CD14-positive monocyte (primary cell): Measurements from ENCODE around the gene BCKDHB. TPM values are rescaled to one million over a fixed set of nuclear protein-coding genes. Genes with fewer than 3 reads are reported as not detected.

Experiments
- DNase-seq, 3 donors: peaks; one replicate each; pipeline ENCODE4 v3.0.0-alpha.2; 2011 to 2022
- H2AFZ ChIP-seq: 2 replicates; pipeline ENCODE4 v1.6.0; 2012; ENCODE audit warnings: mild to moderate bottlenecking, low read depth, low read length, inconsistent platforms; ENCODE audit not compliant: insufficient read depth, poor library complexity, severe bottlenecking
- H3K27ac ChIP-seq, 2 donors: 1 replicate in 1 of 2; 2 replicates in 1 of 2; pipeline ENCODE4 v1.5.1; 2012 to 2013; ENCODE audit warnings: low read length in 2 of 2, control low read depth in 1 of 2, inconsistent platforms in 1 of 2, low read depth in 1 of 2, mild to moderate bottlenecking in 1 of 2
- H3K27me3 ChIP-seq, 2 donors: one replicate each; pipeline versions ENCODE4 v1.6.0 to v1.6.1; 2011 to 2013; ENCODE audit warnings: low read length in 2 of 2; ENCODE audit not compliant: control insufficient read depth in 2 of 2, insufficient read depth in 2 of 2
- H3K36me3 ChIP-seq, 2 donors: replicated peaks in 1 of 2; 1 replicate in 1 of 2; 2 replicates in 1 of 2; pipeline versions ENCODE4 v1.5.1 to v1.6.1; 2012 to 2013; ENCODE audit warnings: low read length in 2 of 2, control low read depth in 1 of 2, inconsistent platforms in 1 of 2, mild to moderate bottlenecking in 1 of 2; ENCODE audit not compliant: insufficient read depth in 2 of 2, control insufficient read depth in 1 of 2
- H3K4me1 ChIP-seq, 2 donors: 1 replicate in 1 of 2; 2 replicates in 1 of 2; pipeline versions ENCODE4 v1.5.1 to v1.6.1; 2012 to 2013; ENCODE audit warnings: low read length in 2 of 2, control low read depth in 1 of 2, inconsistent platforms in 1 of 2, mild to moderate bottlenecking in 1 of 2, moderate library complexity in 1 of 2; ENCODE audit not compliant: insufficient read depth in 2 of 2, control insufficient read depth in 1 of 2
- H3K4me2 ChIP-seq: replicated peaks from 2 replicates; pipeline ENCODE3; 2012; ENCODE audit warnings: low read length, moderate library complexity, mild to moderate bottlenecking; ENCODE audit not compliant: poor library complexity, severe bottlenecking; ENCODE audit errors: extremely low read depth
- H3K4me3 ChIP-seq, 3 experiments: fragments of 200-600 bp in 1 of 3; sonication (generic) in 1 of 3; replicated peaks in 1 of 3; 1 replicate in 2 of 3; 2 replicates in 1 of 3; pipeline ENCODE4 v1.5.1; 2011 to 2013; ENCODE audit warnings: low read length in 3 of 3, mild to moderate bottlenecking in 3 of 3, control low read depth in 2 of 3, low read depth in 2 of 3, inconsistent platforms in 1 of 3, moderate library complexity in 1 of 3
- H3K79me2 ChIP-seq: 2 replicates; pipeline ENCODE4 v1.6.0; 2012; ENCODE audit warnings: mild to moderate bottlenecking, control low read depth, inconsistent platforms, low read length, moderate library complexity; ENCODE audit not compliant: insufficient read depth
- H3K9ac ChIP-seq: 2 replicates; pipeline ENCODE4 v1.6.0; 2017; ENCODE audit warnings: low read length, mild to moderate bottlenecking; ENCODE audit not compliant: insufficient read depth, poor library complexity, severe bottlenecking
- H3K9me3 ChIP-seq, 2 donors: replicated peaks in 1 of 2; 1 replicate in 1 of 2; 2 replicates in 1 of 2; pipeline versions ENCODE4 v1.5.1 to v1.6.1; 2012 to 2013; ENCODE audit warnings: low read length in 2 of 2, control low read depth in 1 of 2; ENCODE audit not compliant: control insufficient read depth in 1 of 2, insufficient read depth in 1 of 2
- H4K20me1 ChIP-seq: 2 replicates; pipeline ENCODE4 v1.6.0; 2012; ENCODE audit warnings: mild to moderate bottlenecking, low read length, control low read depth, moderate library complexity; ENCODE audit not compliant: insufficient read depth
- H3K27ac Mint-ChIP-seq, 7 donors: one replicate each; pipeline ENCODE4 v1.8.0; 2020; ENCODE audit warnings: mild to moderate bottlenecking in 7 of 7, mixed read lengths in 7 of 7, moderate library complexity in 6 of 7, inconsistent platforms in 2 of 7
- H3K27me3 Mint-ChIP-seq, 3 donors: one replicate each; pipeline ENCODE4 v1.8.0; 2021 to 2022; ENCODE audit warnings: low read depth in 3 of 3, mild to moderate bottlenecking in 3 of 3, mixed read lengths in 3 of 3, moderate library complexity in 3 of 3, inconsistent platforms in 1 of 3
- H3K36me3 Mint-ChIP-seq, 2 donors: one replicate each; pipeline ENCODE4 v1.8.0; 2020; ENCODE audit warnings: mixed read lengths in 2 of 2, inconsistent platforms in 1 of 2, mild to moderate bottlenecking in 1 of 2
- H3K4me1 Mint-ChIP-seq: one replicate; pipeline ENCODE4 v1.8.0; 2020; ENCODE audit warnings: mild to moderate bottlenecking, mixed read lengths
- H3K4me3 Mint-ChIP-seq, 2 donors: one replicate each; pipeline ENCODE4 v1.8.0; 2020; ENCODE audit warnings: mild to moderate bottlenecking in 2 of 2, mixed read lengths in 2 of 2, moderate library complexity in 1 of 2
- H3K9me3 Mint-ChIP-seq, 7 donors: one replicate each; pipeline ENCODE4 v1.8.0; 2020 to 2022; ENCODE audit warnings: mixed read lengths in 7 of 7, mild to moderate bottlenecking in 6 of 7, moderate library complexity in 6 of 7, inconsistent platforms in 2 of 7
- WGBS: methylation state at CpG from one replicate; pipeline ENCODE4 v1.1.5; 2013; ENCODE audit warnings: missing lambda C conversion rate; ENCODE audit not compliant: insufficient coverage; 5-methylcytosine and 5-hydroxymethylcytosine counted together
- intact Hi-C, 2 donors: fragments of 100-400 bp; cut with micrococcal nuclease; formaldehyde crosslinking; loops; one replicate each; pipeline versions ENCODE4 v1.15.0 to v1.15.1; 2023
- polyA plus RNA-seq, 3 donors: library from polyadenylated mRNA; depleted of rRNA in 1 of 3; unstranded in 2 of 3; stranded (reverse) in 1 of 3; fragments of 300-500 nt in 2 of 3; fragments of >200 nt in 1 of 3; fragmentation: Illumina TruSeq in 2 of 3; gene quantifications; 1 replicate in 2 of 3; 2 replicates in 1 of 3; pipeline ENCODE4 v1.2.3, GENCODE V29; 2012 to 2021
- TF ChIP-seq, protein P1 (sequence below): fragments of 200-600 bp; IDR thresholded peaks from one replicate; pipeline ENCODE4 v1.8.0; 2022; ENCODE audit warnings: antibody characterized with exemption, mild to moderate bottlenecking

The BCKDHB gene
- polyA plus RNA-seq, 3 donors: 1.8 to 4.6 (median 4.0) TPM

DNA sequence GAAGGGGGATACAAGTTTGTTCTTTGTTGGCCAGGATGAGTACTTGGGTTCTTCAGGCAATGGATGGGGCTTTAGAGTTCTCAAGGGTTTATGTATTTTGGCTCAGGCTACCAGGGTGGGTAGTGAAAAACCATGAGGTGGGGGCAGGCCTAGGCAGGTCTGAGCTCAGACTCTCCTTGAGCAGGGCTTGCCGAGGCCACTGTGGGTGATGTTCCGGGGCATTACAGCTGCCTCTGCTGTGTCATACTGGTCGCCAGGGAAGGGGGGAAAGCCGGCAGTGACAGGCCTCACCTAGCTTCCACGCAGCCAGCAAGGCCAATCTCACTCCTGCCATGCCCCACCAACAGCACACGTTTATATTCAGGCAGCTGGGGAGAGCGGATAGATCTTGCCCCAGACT, 79.6 kb downstream of the BCKDHB start:
- Histone ChIP-seq H3K4me1 (no peaks in the 10 kb centered on the region), H3K4me2 (no peak overlapping the region), H2AFZ (no peak overlapping the region), H3K27ac (no peak overlapping the region), H3K79me2 (no peaks in the 10 kb centered on the region), H3K27me3 (no peaks in the 10 kb centered on the region), H4K20me1 (no peaks in the 10 kb centered on the region), H3K36me3 (no peaks in the 10 kb centered on the region), H3K9ac (no peak overlapping the region), H3K4me3 (no peak overlapping the region), H3K9me3 (peaks cover 0 to 4% of the 10 kb centered on the region in 2 donors)
- TF ChIP-seq, protein P1, sequence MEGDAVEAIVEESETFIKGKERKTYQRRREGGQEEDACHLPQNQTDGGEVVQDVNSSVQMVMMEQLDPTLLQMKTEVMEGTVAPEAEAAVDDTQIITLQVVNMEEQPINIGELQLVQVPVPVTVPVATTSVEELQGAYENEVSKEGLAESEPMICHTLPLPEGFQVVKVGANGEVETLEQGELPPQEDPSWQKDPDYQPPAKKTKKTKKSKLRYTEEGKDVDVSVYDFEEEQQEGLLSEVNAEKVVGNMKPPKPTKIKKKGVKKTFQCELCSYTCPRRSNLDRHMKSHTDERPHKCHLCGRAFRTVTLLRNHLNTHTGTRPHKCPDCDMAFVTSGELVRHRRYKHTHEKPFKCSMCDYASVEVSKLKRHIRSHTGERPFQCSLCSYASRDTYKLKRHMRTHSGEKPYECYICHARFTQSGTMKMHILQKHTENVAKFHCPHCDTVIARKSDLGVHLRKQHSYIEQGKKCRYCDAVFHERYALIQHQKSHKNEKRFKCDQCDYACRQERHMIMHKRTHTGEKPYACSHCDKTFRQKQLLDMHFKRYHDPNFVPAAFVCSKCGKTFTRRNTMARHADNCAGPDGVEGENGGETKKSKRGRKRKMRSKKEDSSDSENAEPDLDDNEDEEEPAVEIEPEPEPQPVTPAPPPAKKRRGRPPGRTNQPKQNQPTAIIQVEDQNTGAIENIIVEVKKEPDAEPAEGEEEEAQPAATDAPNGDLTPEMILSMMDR: no peak
- H3K4me3 Mint-ChIP-seq: no peak overlapping the region
- H3K27ac Mint-ChIP-seq: no peak overlapping the region
- H3K4me1 Mint-ChIP-seq: no peaks in the 10 kb centered on the region
- H3K36me3 Mint-ChIP-seq: peaks cover 0 to 7% of the 10 kb centered on the region in 2 donors
- H3K9me3 Mint-ChIP-seq: peaks cover 0 to 16% (median 4%) of the 10 kb centered on the region in 7 donors
- WGBS: 92% methylated on average over 6 of the region's 7 CpGs
- intact Hi-C loops: no loop called here
- no peak for DNase-seq
- no peaks in the 10 kb centered on the region for H3K27me3 Mint-ChIP-seq

DNA sequence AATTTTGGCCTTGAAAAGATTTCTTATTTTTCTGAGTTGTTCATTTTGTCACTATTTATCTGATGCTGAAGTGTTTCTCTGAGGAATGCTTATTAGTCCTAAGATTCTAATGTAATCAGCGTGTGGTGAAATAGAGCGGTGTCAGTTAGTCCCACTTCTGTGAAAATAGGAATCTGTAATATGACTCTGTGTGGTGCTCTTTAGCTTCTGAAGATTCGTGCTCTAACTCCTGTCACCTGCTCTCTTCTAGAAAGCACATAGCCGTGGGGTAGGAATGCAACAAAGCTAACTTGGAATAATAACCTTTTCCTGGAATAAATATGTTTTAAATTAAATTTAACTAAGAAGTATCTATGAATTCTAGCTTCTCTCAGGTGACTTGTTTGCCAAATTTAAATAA, 90.4 kb downstream of the BCKDHB start:
- Histone ChIP-seq H3K27me3 (no peaks in the 10 kb centered on the region), H3K9me3 (no peaks in the 10 kb centered on the region), H4K20me1 (no peaks in the 10 kb centered on the region), H3K27ac (no peak overlapping the region), H2AFZ (no peak overlapping the region), H3K79me2 (no peaks in the 10 kb centered on the region), H3K4me3 (no peak overlapping the region), H3K36me3 (no peaks in the 10 kb centered on the region), H3K4me2 (no peak overlapping the region), H3K4me1 (no peaks in the 10 kb centered on the region), H3K9ac (no peak overlapping the region)
- H3K27ac Mint-ChIP-seq: no peak overlapping the region
- no peaks in the 10 kb centered on the region for H3K4me1 Mint-ChIP-seq
- WGBS: no CpG with 5 or more reads among the region's 4 CpGs
- H3K36me3 Mint-ChIP-seq: peaks cover 2 to 3% of the 10 kb centered on the region in 2 donors
- TF ChIP-seq, protein P1: no peak
- peaks cover 0 to 1% (median 0%) of the 10 kb centered on the region in 3 donors for H3K27me3 Mint-ChIP-seq
- H3K4me3 Mint-ChIP-seq: no peak overlapping the region
- peaks cover 0 to 2% (median 0%) of the 10 kb centered on the region in 7 donors for H3K9me3 Mint-ChIP-seq
- intact Hi-C loops: no loop called here
- DNase-seq: no peak
